Memory B cell (primary cell): ENCODE data around the gene ID1.
"Not testable (repeated sequence)": the region's sequence is repeated elsewhere in the genome, so short reads cannot be mapped to it uniquely, and the experiment has no call there.

ENCODE experiments used
- ATAC-seq: fragments of 150-1000 bp; cut with Tn5 transposase; 2 replicates; pipeline ENCODE4 v1.10.0; 2021; ENCODE audit warnings: low read depth, mild to moderate bottlenecking, moderate library complexity
- DNase-seq, 2 donors: peaks; one replicate each; pipeline ENCODE4 v3.0.0; 2022; ENCODE audit warnings: low spot score in 2 of 2
- H3K27ac Mint-ChIP-seq: one replicate; pipeline ENCODE4 v1.8.0; 2022; ENCODE audit warnings: mild to moderate bottlenecking, moderate library complexity, mixed read lengths
- H3K27me3 Mint-ChIP-seq: one replicate; pipeline ENCODE4 v1.8.0; 2022; ENCODE audit warnings: mixed read lengths
- H3K36me3 Mint-ChIP-seq: one replicate; pipeline ENCODE4 v1.8.0; 2022; ENCODE audit warnings: mild to moderate bottlenecking, mixed read lengths
- H3K4me1 Mint-ChIP-seq: one replicate; pipeline ENCODE4 v1.8.0; 2022; ENCODE audit warnings: mixed read lengths
- H3K4me3 Mint-ChIP-seq: one replicate; pipeline ENCODE4 v1.8.0; 2022; ENCODE audit warnings: mild to moderate bottlenecking, moderate library complexity, mixed read lengths
- H3K9me3 Mint-ChIP-seq: one replicate; pipeline ENCODE4 v1.8.0; 2022; ENCODE audit warnings: mixed read lengths

Gene ID1

DNA sequence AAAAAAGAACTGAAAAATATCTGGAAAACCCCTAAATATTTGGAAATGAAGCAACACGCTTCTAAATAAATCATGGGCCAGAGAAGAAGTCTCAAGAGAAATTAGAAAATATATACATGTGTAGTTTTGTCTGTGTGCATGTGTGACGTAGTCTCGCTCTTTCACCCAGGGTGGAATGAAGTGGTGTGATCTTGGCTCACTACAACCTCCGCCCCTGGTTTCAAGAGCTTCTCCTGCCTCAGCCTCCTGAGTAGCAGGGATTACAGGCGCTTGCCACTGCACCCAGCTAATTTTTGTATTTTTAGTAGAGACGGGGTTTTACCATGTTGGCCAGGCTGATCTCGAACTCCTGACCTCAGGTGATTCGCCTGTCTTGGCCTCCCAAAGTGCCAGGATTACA, 21.4 kb downstream of the ID1 start:
- not testable (repeated sequence) for H3K36me3 Mint-ChIP-seq, ATAC-seq, H3K27me3 Mint-ChIP-seq, H3K27ac Mint-ChIP-seq, H3K4me3 Mint-ChIP-seq, H3K9me3 Mint-ChIP-seq, H3K4me1 Mint-ChIP-seq, DNase-seq

- H3K36me3 Mint-ChIP-seq, DNase-seq, H3K27ac Mint-ChIP-seq, H3K4me1 Mint-ChIP-seq, ATAC-seq, H3K4me3 Mint-ChIP-seq, H3K9me3 Mint-ChIP-seq, H3K27me3 Mint-ChIP-seq: not testable (repeated sequence)
These were observed 23.0 kb downstream of the ID1 start for GRCh38 chr20:31628057-31628456.

- Mint-ChIP-seq H3K36me3 (no peaks in the 10 kb centered on the region), H3K4me3 (no peak overlapping the region), H3K27me3 (peaks cover 1% of the 10 kb centered on the region), H3K9me3 (no peaks in the 10 kb centered on the region), H3K27ac (no peak overlapping the region), H3K4me1 (no peaks in the 10 kb centered on the region)
- ATAC-seq (no peak), DNase-seq (no peak)
These were observed 25.2 kb downstream of the ID1 start for GRCh38 chr20:31630187-31630790.

GRCh38 chr20:31632548-31633338, 27.7 kb downstream of the ID1 start:
- H3K4me3 Mint-ChIP-seq: no peak overlapping the region
- DNase-seq (no peak), ATAC-seq (no peak)
- H3K4me1 Mint-ChIP-seq: no peaks in the 10 kb centered on the region
- no peak overlapping the region for H3K27ac Mint-ChIP-seq
- peaks cover 2% of the 10 kb centered on the region for H3K27me3 Mint-ChIP-seq
- no peaks in the 10 kb centered on the region for H3K9me3 Mint-ChIP-seq
- H3K36me3 Mint-ChIP-seq: no peaks in the 10 kb centered on the region

DNA sequence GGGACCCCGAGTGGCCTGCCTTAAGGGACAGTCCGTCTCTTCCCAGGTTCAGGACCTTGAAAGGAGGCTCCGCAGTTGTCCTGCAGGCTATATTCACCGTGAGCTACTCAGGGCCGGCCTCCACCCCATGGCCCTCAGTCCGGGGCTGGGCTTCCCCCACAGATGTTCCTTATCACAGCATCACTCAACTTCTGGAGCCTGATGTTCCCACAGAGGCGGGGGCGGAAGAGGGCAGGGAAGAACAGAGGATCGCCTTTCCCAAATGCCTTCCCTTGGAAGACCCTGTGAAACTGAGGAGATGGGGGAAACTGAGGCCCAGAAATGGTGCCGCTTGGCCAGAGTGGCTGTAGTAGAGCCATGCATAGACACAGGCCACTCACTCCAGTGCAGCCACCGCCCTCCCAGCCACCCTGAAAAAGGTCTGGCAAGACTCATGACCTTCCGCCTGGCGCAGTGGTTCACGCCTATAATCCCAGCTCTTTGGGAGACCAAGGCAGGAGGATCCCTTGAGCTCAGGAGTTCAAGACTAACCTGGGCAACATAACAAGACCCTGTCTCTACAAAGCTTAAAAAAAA, 28.3 kb downstream of the ID1 start:
- H3K9me3 Mint-ChIP-seq: no peaks in the 10 kb centered on the region
- H3K27me3 Mint-ChIP-seq: peaks cover 4% of the 10 kb centered on the region
- H3K27ac Mint-ChIP-seq: no peak overlapping the region
- no peak overlapping the region for H3K4me3 Mint-ChIP-seq
- no peaks in the 10 kb centered on the region for H3K36me3 Mint-ChIP-seq
- DNase-seq (no peak), ATAC-seq (no peak)
- no peaks in the 10 kb centered on the region for H3K4me1 Mint-ChIP-seq

DNA sequence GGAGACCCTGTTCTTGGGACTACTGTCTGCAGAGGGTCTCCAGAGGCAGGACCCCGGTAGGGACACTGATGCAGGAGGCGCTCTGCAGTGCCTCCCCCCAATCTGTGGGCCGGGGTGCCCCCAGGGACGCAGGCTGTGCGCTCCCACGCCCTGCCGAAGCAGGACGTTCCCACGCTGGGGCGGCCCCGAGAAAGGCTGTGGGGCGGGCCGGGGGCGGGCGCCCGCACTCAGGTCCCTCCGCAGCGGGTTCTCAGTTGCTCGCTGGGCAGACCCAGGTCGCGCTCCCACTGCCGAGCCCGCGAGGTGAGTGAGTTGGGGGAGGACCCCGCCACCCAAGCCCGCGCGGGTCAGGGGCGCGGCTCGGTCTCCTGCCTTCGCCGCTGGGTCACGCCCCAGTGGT, 32.6 kb downstream of the ID1 start, which contains the start of gene COX4I2:
Gene COX4I2, plus strand, starts transcription at position 253 of the 400 bp plus-strand sequence. CDS start 1,106 bp downstream, outside the sequence.
- Mint-ChIP-seq H3K27ac (no peak within 1 kb of the TSS), H3K36me3 (no peaks in the 10 kb centered on the region), H3K9me3 (no peaks in the 10 kb centered on the region), H3K4me3 (no peak within 1 kb of the TSS), H3K4me1 (no peaks in the 10 kb centered on the region), H3K27me3 (peaks cover 12% of the 10 kb centered on the region)
- no peak for DNase-seq
- ATAC-seq: no peak

- peaks cover 4% of the 10 kb centered on the region for H3K4me1 Mint-ChIP-seq
- ATAC-seq: no peak
- H3K27me3 Mint-ChIP-seq: peaks cover 15% of the 10 kb centered on the region
- no peak for DNase-seq
- H3K4me3 Mint-ChIP-seq: no peak overlapping the region
- no peak overlapping the region for H3K27ac Mint-ChIP-seq
- H3K36me3 Mint-ChIP-seq: no peaks in the 10 kb centered on the region
- H3K9me3 Mint-ChIP-seq: no peaks in the 10 kb centered on the region
These were observed 33.2 kb downstream of the ID1 start for GRCh38 chr20:31638317-31638716.

DNA sequence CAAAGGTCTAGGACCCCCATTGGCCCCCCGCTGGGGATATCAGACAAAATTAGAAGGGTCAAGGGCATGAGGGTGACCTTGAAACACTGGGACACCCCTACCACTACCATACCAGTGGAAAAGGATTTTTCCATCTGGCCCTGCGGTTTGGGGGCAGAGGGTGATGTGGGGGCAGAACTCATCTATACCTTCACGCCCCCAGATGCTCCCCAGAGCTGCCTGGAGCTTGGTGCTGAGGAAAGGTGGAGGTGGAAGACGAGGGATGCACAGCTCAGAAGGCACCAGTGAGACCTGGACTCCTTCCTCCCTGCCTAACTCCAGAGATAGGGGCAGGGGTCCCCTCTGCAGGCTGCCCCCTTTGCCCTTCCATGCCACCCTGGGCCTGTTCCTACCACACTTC, 33.7 kb downstream of the ID1 start:
- Mint-ChIP-seq H3K27me3 (peaks cover 15% of the 10 kb centered on the region), H3K4me3 (no peak overlapping the region), H3K9me3 (no peaks in the 10 kb centered on the region), H3K27ac (no peak overlapping the region), H3K4me1 (peaks cover 4% of the 10 kb centered on the region), H3K36me3 (no peaks in the 10 kb centered on the region)
- ATAC-seq (no peak), DNase-seq (no peak)

GRCh38 chr20:31640259-31640658, 35.2 kb downstream of the ID1 start:
- no peak overlapping the region for H3K27ac Mint-ChIP-seq
- ATAC-seq (no peak), DNase-seq (no peak)
- peaks cover 15% of the 10 kb centered on the region for H3K27me3 Mint-ChIP-seq
- H3K4me1 Mint-ChIP-seq: peaks cover 4% of the 10 kb centered on the region
- H3K9me3 Mint-ChIP-seq: no peaks in the 10 kb centered on the region
- H3K36me3 Mint-ChIP-seq: no peaks in the 10 kb centered on the region
- H3K4me3 Mint-ChIP-seq: no peak overlapping the region

GRCh38 chr20:31641391-31641790, 36.3 kb downstream of the ID1 start:
- Mint-ChIP-seq H3K27ac (no peak overlapping the region), H3K36me3 (no peaks in the 10 kb centered on the region), H3K4me3 (no peak overlapping the region), H3K27me3 (peaks cover 14% of the 10 kb centered on the region), H3K9me3 (no peaks in the 10 kb centered on the region), H3K4me1 (peaks cover 4% of the 10 kb centered on the region)
- ATAC-seq (no peak), DNase-seq (no peak)

DNA sequence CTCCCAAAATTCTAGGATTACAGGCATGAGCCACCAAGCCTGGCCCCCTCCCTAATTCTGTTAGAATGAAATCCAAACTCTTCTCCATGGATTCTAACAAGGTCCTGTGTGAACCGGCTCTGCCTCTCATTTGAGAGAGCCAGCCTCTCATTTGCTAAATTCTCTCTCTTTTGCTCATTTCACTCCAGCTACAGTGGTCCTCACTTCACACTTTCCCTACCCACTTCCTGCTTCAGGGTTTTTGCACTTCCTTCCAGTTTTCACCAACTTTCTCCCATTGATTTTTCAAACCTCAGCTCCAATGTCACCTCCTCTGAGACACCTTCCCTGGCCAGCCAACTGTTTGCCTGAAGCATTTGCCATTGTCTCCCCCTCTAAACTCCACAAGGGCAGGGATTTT, 37.7 kb downstream of the ID1 start:
- no peak overlapping the region for H3K4me3 Mint-ChIP-seq
- peaks cover 14% of the 10 kb centered on the region for H3K27me3 Mint-ChIP-seq
- no peak for ATAC-seq
- no peaks in the 10 kb centered on the region for H3K9me3 Mint-ChIP-seq
- no peak overlapping the region for H3K27ac Mint-ChIP-seq
- H3K4me1 Mint-ChIP-seq: peaks cover 4% of the 10 kb centered on the region
- DNase-seq: no peak
- H3K36me3 Mint-ChIP-seq: no peaks in the 10 kb centered on the region

DNA sequence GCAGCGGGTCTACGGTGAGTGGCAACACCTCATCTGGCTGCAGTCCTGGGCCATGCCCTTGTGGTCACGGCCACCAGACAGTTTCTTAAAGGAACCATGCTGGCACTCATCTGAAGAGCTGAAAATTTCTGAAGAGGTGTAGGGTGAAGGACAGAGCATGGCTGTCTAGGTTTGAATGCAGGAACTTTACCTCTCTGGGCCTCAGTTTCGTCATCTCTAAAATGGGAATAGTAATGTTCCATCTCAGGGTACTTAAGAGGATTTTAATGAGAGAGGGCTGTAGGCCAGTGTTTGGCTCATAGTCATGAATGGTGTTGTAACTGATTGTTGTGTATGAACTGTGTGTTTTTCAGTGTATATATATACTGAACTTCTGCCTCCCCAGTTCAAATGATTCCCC, 38.4 kb downstream of the ID1 start:
- peaks cover 12% of the 10 kb centered on the region for H3K27me3 Mint-ChIP-seq
- H3K27ac Mint-ChIP-seq: no peak overlapping the region
- H3K4me3 Mint-ChIP-seq: no peak overlapping the region
- H3K36me3 Mint-ChIP-seq: no peaks in the 10 kb centered on the region
- H3K4me1 Mint-ChIP-seq: peaks cover 4% of the 10 kb centered on the region
- DNase-seq: no peak
- no peak for ATAC-seq
- H3K9me3 Mint-ChIP-seq: no peaks in the 10 kb centered on the region

DNA sequence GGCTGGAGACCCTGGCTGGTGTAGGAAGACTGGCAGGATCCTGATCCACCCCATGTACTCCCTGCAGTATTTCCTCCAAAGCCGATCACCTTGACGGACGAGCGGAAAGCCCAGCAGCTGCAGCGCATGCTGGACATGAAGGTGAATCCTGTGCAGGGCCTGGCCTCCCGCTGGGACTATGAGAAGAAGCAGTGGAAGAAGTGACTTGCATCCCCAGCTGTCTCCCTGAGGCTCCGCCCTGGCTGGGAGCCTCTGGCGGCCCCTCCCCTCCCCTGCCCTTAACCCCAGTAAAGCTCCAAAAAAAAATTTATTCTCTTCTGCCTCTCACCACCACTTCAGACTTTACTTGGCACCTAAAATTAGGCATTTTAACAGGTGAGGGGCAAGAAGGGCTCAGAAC, 39.6 kb downstream of the ID1 start:
- H3K9me3 Mint-ChIP-seq: no peaks in the 10 kb centered on the region
- ATAC-seq (no peak), DNase-seq (no peak)
- H3K27me3 Mint-ChIP-seq: peaks cover 12% of the 10 kb centered on the region
- peaks cover 6% of the 10 kb centered on the region for H3K4me1 Mint-ChIP-seq
- no peak overlapping the region for H3K27ac Mint-ChIP-seq
- H3K36me3 Mint-ChIP-seq: no peaks in the 10 kb centered on the region
- H3K4me3 Mint-ChIP-seq: no peak overlapping the region

DNA sequence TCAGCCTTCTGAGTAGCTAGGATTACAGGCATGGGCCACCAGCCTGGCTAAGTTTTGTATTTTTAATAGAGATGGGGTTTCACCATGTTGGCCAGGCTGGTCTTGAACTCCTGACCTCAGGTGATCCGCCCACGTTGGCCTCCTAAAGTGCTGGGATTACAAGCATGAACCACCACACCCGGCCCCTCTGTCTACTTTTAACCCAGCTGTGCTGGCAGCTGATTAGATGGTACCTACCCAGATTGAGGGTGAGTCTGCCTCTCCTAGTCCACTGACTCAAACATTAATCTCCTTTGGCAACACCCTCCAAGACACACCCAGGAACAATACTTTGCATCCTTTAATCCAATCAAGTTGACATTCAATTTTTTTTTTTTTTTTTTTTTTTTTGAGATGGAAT, 43.0 kb downstream of the ID1 start:
- H3K36me3 Mint-ChIP-seq, H3K4me1 Mint-ChIP-seq, H3K9me3 Mint-ChIP-seq, H3K4me3 Mint-ChIP-seq, H3K27me3 Mint-ChIP-seq, DNase-seq, ATAC-seq, H3K27ac Mint-ChIP-seq: not testable (repeated sequence)
